Measurements from ENCODE around the gene KRT1.
"Not testable (repeated sequence)": the region's sequence is repeated elsewhere in the genome, so short reads cannot be mapped to it uniquely, and the experiment has no call there.

Gene KRT1

GRCh38 chr12:52682381-52682660 is 2.1 kb upstream of the KRT1 start:
- DNase-seq (ENCODE audit: low read depth): no peak

GRCh38 chr12:52681526-52682380 is 1.5 kb upstream of the KRT1 start:
- peak; percentile 34 for DNase-seq (ENCODE audit: low read depth)

- DNase-seq (ENCODE audit: low read depth): no peak
These were observed 332 bp downstream of the KRT1 start for GRCh38 chr12:52679875-52680274.

GRCh38 chr12:52677671-52678070 is 2.5 kb downstream of the KRT1 start:
- no peak for DNase-seq (ENCODE audit: low read depth)

- no peak for DNase-seq (ENCODE audit: low read depth)
These were observed 3.1 kb downstream of the KRT1 start for GRCh38 chr12:52677126-52677525.

GRCh38 chr12:52676163-52676562 is 4.0 kb downstream of the KRT1 start:
- no peak for DNase-seq (ENCODE audit: low read depth)

- DNase-seq (ENCODE audit: low read depth): no peak
These were observed 4.9 kb downstream of the KRT1 start for GRCh38 chr12:52675301-52675701.

- no peak for DNase-seq (ENCODE audit: low read depth)
These were observed 5.8 kb downstream of the KRT1 start for GRCh38 chr12:52674433-52674775.

- no peak for DNase-seq (ENCODE audit: low read depth)
These were observed 6.3 kb downstream of the KRT1 start for GRCh38 chr12:52673713-52674432.

GRCh38 chr12:52673217-52673616 is 7.0 kb downstream of the KRT1 start:
- DNase-seq (ENCODE audit: low read depth): no peak

GRCh38 chr12:52672321-52672933 is 7.8 kb downstream of the KRT1 start:
- DNase-seq (ENCODE audit: low read depth): no peak

- DNase-seq (ENCODE audit: low read depth): no peak
These were observed 9.2 kb downstream of the KRT1 start for GRCh38 chr12:52670961-52671360.

- DNase-seq (ENCODE audit: low read depth): no peak
These were observed 9.7 kb downstream of the KRT1 start for GRCh38 chr12:52670506-52670905.

- not testable (repeated sequence) for DNase-seq (ENCODE audit: low read depth)
These were observed 10.3 kb downstream of the KRT1 start for GRCh38 chr12:52669941-52670340.

GRCh38 chr12:52669426-52669825 is 10.8 kb downstream of the KRT1 start:
- no peak for DNase-seq (ENCODE audit: low read depth)

- DNase-seq (ENCODE audit: low read depth): no peak
These were observed 12.3 kb downstream of the KRT1 start for GRCh38 chr12:52667931-52668330.

- no peak for DNase-seq (ENCODE audit: low read depth)
These were observed 12.7 kb downstream of the KRT1 start for GRCh38 chr12:52667509-52667908.

- no peak for DNase-seq (ENCODE audit: low read depth)
These were observed 13.7 kb downstream of the KRT1 start for GRCh38 chr12:52666471-52666870.

- DNase-seq (ENCODE audit: low read depth): no peak
These were observed 16.8 kb downstream of the KRT1 start for GRCh38 chr12:52663420-52663819.

- DNase-seq (ENCODE audit: low read depth): no peak
These were observed 17.3 kb downstream of the KRT1 start for GRCh38 chr12:52662918-52663229.

- DNase-seq (ENCODE audit: low read depth): no peak
These were observed 17.9 kb downstream of the KRT1 start for GRCh38 chr12:52662093-52662917.

- DNase-seq (ENCODE audit: low read depth): no peak
These were observed 18.5 kb downstream of the KRT1 start for GRCh38 chr12:52661668-52662067.

Measured in activated T-cell treated with anti-CD3 and anti-CD28 coated beads for 1 hour (primary cell).